ENCODE results near the gene SMIM1.
"Not testable (repeated sequence)": the region's sequence is repeated elsewhere in the genome, so short reads cannot be mapped to it uniquely, and the experiment has no call there.

SMIM1 gene

GRCh38 chr1:3796215-3797061, 23.9 kb downstream of the SMIM1 start, which contains the start of gene LRRC47:
Gene LRRC47, minus strand, starts transcription at chr1:3796498. Its CDS starts 22 bp downstream, at chr1:3796476.
- peak; percentile 94 for DNase-seq (ENCODE audit: low spot score)

- DNase-seq (ENCODE audit: low spot score), result no peak
Observed at GRCh38 chr1:3799976-3800685, 27.6 kb downstream of the SMIM1 start.

GRCh38 chr1:3800795-3801194, 28.2 kb downstream of the SMIM1 start:
- DNase-seq (ENCODE audit: low spot score), result not testable (repeated sequence)

- no peak for DNase-seq (ENCODE audit: low spot score)
Observed at GRCh38 chr1:3803905-3804626, 31.5 kb downstream of the SMIM1 start.

GRCh38 chr1:3804627-3804944, 32.0 kb downstream of the SMIM1 start:
- not testable (repeated sequence) for DNase-seq (ENCODE audit: low spot score)

- no peak for DNase-seq (ENCODE audit: low spot score)
Observed at GRCh38 chr1:3805038-3805437, 32.5 kb downstream of the SMIM1 start.

- DNase-seq (ENCODE audit: low spot score), result no peak
Observed at GRCh38 chr1:3807769-3808168, 35.2 kb downstream of the SMIM1 start.

GRCh38 chr1:3809680-3810079, 37.1 kb downstream of the SMIM1 start:
- DNase-seq (ENCODE audit: low spot score), result no peak

GRCh38 chr1:3810149-3810761, 37.7 kb downstream of the SMIM1 start:
- DNase-seq (ENCODE audit: low spot score), result not testable (repeated sequence)

- DNase-seq (ENCODE audit: low spot score), result no peak
Observed at GRCh38 chr1:3811595-3811911, 39.0 kb downstream of the SMIM1 start.

- DNase-seq (ENCODE audit: low spot score), result no peak
Observed at GRCh38 chr1:3814065-3814464, 41.5 kb downstream of the SMIM1 start.

- no peak for DNase-seq (ENCODE audit: low spot score)
Observed at GRCh38 chr1:3814771-3815561, 42.4 kb downstream of the SMIM1 start.

- DNase-seq (ENCODE audit: low spot score), result no peak
Observed at GRCh38 chr1:3816331-3817137, 44.0 kb downstream of the SMIM1 start.

- DNase-seq (ENCODE audit: low spot score), result no peak
Observed at GRCh38 chr1:3817138-3817740, 44.7 kb downstream of the SMIM1 start.

GRCh38 chr1:3817821-3818597, 45.5 kb downstream of the SMIM1 start:
- DNase-seq (ENCODE audit: low spot score), result no peak

GRCh38 chr1:3819771-3820200, 47.2 kb downstream of the SMIM1 start:
- DNase-seq (ENCODE audit: low spot score), result no peak

- no peak for DNase-seq (ENCODE audit: low spot score)
Observed at GRCh38 chr1:3820316-3820715, 47.8 kb downstream of the SMIM1 start.

GRCh38 chr1:3821004-3821403, 48.5 kb downstream of the SMIM1 start:
- DNase-seq (ENCODE audit: low spot score), result no peak

GRCh38 chr1:3821447-3821846, 48.9 kb downstream of the SMIM1 start:
- DNase-seq (ENCODE audit: low spot score), result no peak

GRCh38 chr1:3821908-3822307, 49.4 kb downstream of the SMIM1 start:
- DNase-seq (ENCODE audit: low spot score), result no peak

All from RKO (cell line).